Adrenal gland (tissue), 12 donors: Measurements from ENCODE around the gene PRRT1. TPM values are rescaled to one million over a fixed set of nuclear protein-coding genes. Genes with fewer than 3 reads are reported as not detected.
A peak's percentile ranks its signal among the peaks of the same experiment; 100 is the strongest.

ENCODE experiments used
- DNase-seq, 7 donors: peaks; one replicate each; pipeline ENCODE4 v3.0.0-alpha.2; 2019 to 2020
- H3K27ac ChIP-seq, 5 donors: fragments of 200-600 bp; sonication (generic) in 4 of 5; 1 replicate in 3 of 5; 2 replicates in 2 of 5; pipeline versions ENCODE4 v1.5.1 to v1.8.0; 2016 to 2020; ENCODE audit warnings: mild to moderate bottlenecking in 1 of 5
- H3K27me3 ChIP-seq: fragments of 200-600 bp; 2 replicates; pipeline ENCODE4 v1.8.0; 2021
- H3K36me3 ChIP-seq, 2 donors: fragments of 200-600 bp; replicated peaks in 1 of 2; 1 replicate in 1 of 2; 2 replicates in 1 of 2; pipeline versions ENCODE4 v1.5.1 to v1.8.0; 2018 to 2022
- H3K4me1 ChIP-seq, 2 donors: fragments of 200-600 bp; replicated peaks in 1 of 2; 1 replicate in 1 of 2; 2 replicates in 1 of 2; pipeline versions ENCODE4 v1.5.1 to v1.8.0; 2018 to 2021
- H3K4me3 ChIP-seq, 4 donors: fragments of 200-600 bp; sonication (generic) in 3 of 4; one replicate each; pipeline ENCODE4 v1.5.1; 2016 to 2018
- H3K9me3 ChIP-seq, 3 donors: fragments of 200-600 bp; sonication (generic) in 1 of 3; replicated peaks in 1 of 3; 1 replicate in 2 of 3; 2 replicates in 1 of 3; pipeline versions ENCODE4 v1.5.1 to v1.8.0; 2016 to 2021
- POLR2A ChIP-seq, 2 donors: fragments of 450-650 bp; IDR thresholded peaks; one replicate each; pipeline ENCODE4 v1.6.1; 2017; ENCODE audit warnings: antibody characterized with exemption in 2 of 2, mild to moderate bottlenecking in 2 of 2, moderate library complexity in 1 of 2
- WGBS, 4 donors: extraction: QIAGEN DNeasy Blood & Tissue Kit in 2 of 4; methylation state at CpG; one replicate each; pipeline versions ENCODE4 v1.1.5 to v1.1.7; 2013 to 2017; 5-methylcytosine and 5-hydroxymethylcytosine counted together
- intact Hi-C, 2 donors: fragments of 100-400 bp; cut with DNase I; formaldehyde crosslinking; loops; one replicate each; pipeline versions ENCODE4 v1.14.1 to v1.15.0; 2022 to 2023
- polyA plus RNA-seq, 3 donors: library from polyadenylated mRNA; stranded (reverse); fragments of 200-250 nt in 2 of 3; fragments of 350-450 nt in 1 of 3; fragmentation: Illumina TruSeq in 1 of 3; extraction: RNeasy Lipid Tissue Mini Kit (QIAGEN cat#74804) in 1 of 3; gene quantifications; one replicate each; pipeline ENCODE4 v1.2.3, GENCODE V29; 2013 to 2014
- total RNA-seq, 9 donors: library from RNA; depleted of rRNA in 4 of 9; stranded (reverse); fragments of >200 nt in 4 of 9; fragments of 120-200 nt in 1 of 9; fragmentation: NEBNext Ultra II Directional in 1 of 9; extraction: Animal tissue kit (Norgen Biotek cat#: 25700) in 1 of 9; gene quantifications; one replicate each; pipeline versions ENCODE4 v1.1.0 to v1.2.4, GENCODE V29; 2013 to 2023
- TF ChIP-seq, protein P1 (sequence below), 6 experiments: fragments of 450-650 bp in 4 of 6; fragments of 200-600 bp in 2 of 6; sonication (generic) in 1 of 6; IDR thresholded peaks; 1 replicate in 5 of 6; 2 replicates in 1 of 6; pipeline versions ENCODE4 v1.5.1 to v1.8.0; 2016 to 2021; ENCODE audit warnings: antibody characterized with exemption in 6 of 6, mild to moderate bottlenecking in 2 of 6, moderate library complexity in 1 of 6
- donor health status: healthy with polysubstance abuse.
- donor health status: Bipolar disorder and iron deficiency.
- donor health status: DM: yes; HTN: yes; CAD: no.
- donor health status: DM: no; HTN: no; CAD: no.
- donor health status: DM: no; HTN: no; CAD: no.
- donor health status: DM: yes; HTN: yes; CAD: no.

PRRT1 gene
- total and polyA plus RNA-seq, 12 donors, result 0.22 to 26.0 (median 2.0) TPM; not detected in 1

DNA sequence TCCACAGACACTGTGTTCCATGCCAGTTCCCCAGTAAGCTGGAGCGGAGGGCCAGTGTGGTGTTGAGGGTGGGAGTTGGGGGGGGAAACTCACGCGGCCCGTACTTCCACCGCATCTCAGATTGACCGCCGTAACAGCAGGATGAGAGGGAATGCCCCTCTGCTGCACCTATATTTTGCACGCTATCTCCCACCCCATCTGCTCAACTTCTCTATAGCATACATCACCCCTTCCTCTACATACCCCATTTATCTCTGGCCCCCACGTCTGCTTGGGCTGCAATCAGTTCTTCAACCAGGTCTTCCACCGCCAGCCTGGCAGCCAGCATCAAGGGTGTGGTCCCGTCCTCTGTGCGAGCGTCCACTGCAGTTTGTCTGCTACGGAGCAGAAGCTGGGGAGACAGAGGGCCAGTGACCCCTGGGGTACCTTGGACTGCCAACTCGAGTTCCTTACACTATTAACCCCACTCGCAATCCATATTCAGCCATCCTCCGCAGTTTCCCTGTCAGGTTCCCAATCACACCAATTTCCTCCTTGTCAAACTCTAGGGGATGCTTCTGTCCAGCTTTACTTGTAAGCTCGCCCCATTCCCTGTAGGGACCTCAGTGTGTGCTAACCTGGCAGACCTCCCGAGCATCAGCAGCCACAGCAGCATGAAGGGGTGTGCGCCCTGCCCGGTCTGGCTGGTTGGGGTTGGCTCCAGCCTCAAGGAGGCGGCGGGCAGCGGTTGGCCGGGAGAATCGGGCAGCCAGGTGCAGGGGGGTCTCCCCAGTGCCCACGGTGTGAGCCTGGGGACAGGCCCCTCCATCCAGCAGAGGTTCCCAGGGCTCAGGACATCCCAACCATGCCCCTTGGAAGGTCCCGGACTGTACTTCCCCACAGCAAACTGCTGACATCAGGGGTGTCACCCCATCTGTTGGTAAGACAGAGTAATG, 45.2 kb upstream of the PRRT1 start:
- Histone ChIP-seq H3K36me3 (no peaks in the 10 kb centered on the region), H3K27ac (peak overlapping the region in 4 of 5 donors; percentile 98 to 100 (median 100)), H3K27me3 (no peaks in the 10 kb centered on the region), H3K4me1 (peaks cover 6 to 27% of the 10 kb centered on the region in 2 donors), H3K9me3 (no peaks in the 10 kb centered on the region), H3K4me3 (peak overlapping the region in 2 of 4 donors; percentile 77 to 95)
- WGBS, 4 donors, result 22 to 32% (median 27%) methylated on average over 16 to 28 of the region's 28 CpGs
- TF ChIP-seq, protein P1, sequence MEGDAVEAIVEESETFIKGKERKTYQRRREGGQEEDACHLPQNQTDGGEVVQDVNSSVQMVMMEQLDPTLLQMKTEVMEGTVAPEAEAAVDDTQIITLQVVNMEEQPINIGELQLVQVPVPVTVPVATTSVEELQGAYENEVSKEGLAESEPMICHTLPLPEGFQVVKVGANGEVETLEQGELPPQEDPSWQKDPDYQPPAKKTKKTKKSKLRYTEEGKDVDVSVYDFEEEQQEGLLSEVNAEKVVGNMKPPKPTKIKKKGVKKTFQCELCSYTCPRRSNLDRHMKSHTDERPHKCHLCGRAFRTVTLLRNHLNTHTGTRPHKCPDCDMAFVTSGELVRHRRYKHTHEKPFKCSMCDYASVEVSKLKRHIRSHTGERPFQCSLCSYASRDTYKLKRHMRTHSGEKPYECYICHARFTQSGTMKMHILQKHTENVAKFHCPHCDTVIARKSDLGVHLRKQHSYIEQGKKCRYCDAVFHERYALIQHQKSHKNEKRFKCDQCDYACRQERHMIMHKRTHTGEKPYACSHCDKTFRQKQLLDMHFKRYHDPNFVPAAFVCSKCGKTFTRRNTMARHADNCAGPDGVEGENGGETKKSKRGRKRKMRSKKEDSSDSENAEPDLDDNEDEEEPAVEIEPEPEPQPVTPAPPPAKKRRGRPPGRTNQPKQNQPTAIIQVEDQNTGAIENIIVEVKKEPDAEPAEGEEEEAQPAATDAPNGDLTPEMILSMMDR (IDR thresholded peaks at IDR 0.05), result no peak
- TF ChIP-seq POLR2A (IDR thresholded peaks at IDR 0.05), result no peak
- peak in 3 of 7 donors; percentile 49 to 74 (median 54) for DNase-seq
- intact Hi-C loops, result no loop called here

DNA sequence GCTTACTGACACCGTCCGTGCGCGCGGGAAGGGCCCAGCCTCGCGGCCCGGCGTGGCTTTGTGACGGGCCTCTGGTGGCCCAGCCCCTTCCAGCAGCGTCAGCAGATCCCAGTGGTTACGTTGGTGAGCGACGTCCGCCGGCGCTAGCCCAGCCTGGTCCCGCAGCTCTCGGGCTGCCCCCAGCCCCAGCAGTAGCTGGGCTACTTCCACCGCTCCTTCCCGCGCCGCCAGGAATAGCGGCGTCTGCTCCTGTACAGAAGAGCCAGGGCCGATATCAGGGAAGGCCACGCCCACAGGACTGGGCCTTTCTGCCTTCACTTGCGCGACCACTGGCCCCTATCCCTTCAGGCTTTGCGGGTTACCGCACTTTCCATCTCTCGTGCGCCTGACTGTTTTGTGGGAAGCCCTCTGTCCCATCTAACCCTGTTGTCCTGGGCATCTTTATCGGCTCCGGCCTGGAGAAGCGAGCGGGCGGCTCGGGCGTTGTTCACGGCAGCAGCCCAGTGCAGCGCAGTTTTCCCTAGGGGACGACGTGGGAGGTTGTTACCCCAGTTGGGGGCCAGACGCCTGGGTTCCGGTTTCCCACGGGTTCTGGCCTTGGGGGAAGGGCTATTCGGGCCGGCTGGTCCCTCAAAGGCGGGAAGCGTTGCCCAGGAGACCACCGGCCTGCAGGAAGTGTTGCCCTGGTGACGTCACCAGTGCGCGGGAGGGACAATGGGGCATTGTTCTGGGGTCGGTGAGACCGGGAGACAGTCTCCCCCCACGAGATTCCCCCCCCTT, 44.4 kb upstream of the PRRT1 start:
- Histone ChIP-seq H3K27ac (peak overlapping the region; percentile 98 to 100 (median 99)), H3K4me1 (peaks cover 6 to 29% of the 10 kb centered on the region in 2 donors), H3K4me3 (peak overlapping the region; percentile 12 to 95 (median 84)), H3K27me3 (no peaks in the 10 kb centered on the region), H3K9me3 (no peaks in the 10 kb centered on the region), H3K36me3 (no peaks in the 10 kb centered on the region)
- peak; percentile 85 to 97 (median 90) for DNase-seq
- WGBS, 4 donors, result 0 to 1% (median 0%) methylated on average over 5 to 58 of the region's 58 CpGs
- TF ChIP-seq POLR2A (IDR thresholded peaks at IDR 0.05), result peak; percentile 98
- TF ChIP-seq, protein P1 (IDR thresholded peaks at IDR 0.05), result peak in 1 of 6 experiments; percentile 2
- intact Hi-C loops, result no loop called here

DNA sequence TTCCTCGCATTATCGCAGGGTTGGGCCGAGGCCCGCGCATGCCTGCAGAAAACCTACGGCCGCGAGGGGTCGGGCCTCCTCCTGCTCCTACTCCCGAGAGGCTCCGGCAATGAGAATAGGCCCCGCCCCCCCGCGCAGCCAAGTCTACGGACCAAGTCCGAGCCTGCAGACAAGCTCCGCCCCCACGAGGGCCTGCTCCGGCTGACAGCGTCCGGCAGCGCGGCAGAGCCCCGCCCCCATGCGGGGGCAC, 43.8 kb upstream of the PRRT1 start:
- H3K27me3 ChIP-seq, result no peaks in the 10 kb centered on the region
- peak; percentile 100 for DNase-seq
- H3K9me3 ChIP-seq, result no peaks in the 10 kb centered on the region
- H3K4me3 ChIP-seq, result peak overlapping the region in 1 of 4 donors; percentile 77
- no peaks in the 10 kb centered on the region for H3K36me3 ChIP-seq
- TF ChIP-seq, protein P1 (IDR thresholded peaks at IDR 0.05), result peak in 5 of 6 experiments; percentile 14 to 82 (median 50)
- TF ChIP-seq POLR2A (IDR thresholded peaks at IDR 0.05), result no peak
- WGBS, 4 donors, result 0 to 2% (median 0%) methylated on average over 6 to 25 of the region's 25 CpGs
- peaks cover 8 to 34% of the 10 kb centered on the region in 2 donors for H3K4me1 ChIP-seq
- intact Hi-C loops, result no loop called here
- H3K27ac ChIP-seq, result peak overlapping the region in 4 of 5 donors; percentile 98 to 100 (median 100)
